Heart left ventricle (tissue), 16 donors: ENCODE results near the gene ATP6V0E2. TPM values are rescaled to one million over a fixed set of nuclear protein-coding genes. Genes with fewer than 3 reads are reported as not detected.

ENCODE experiments used
- ATAC-seq, 4 donors: fragments of 200-7000 bp; cut with Tn5 transposase; one replicate each; pipeline ENCODE4 v1.9.1; 2020 to 2022; ENCODE audit warnings: moderate library complexity in 4 of 4, mild to moderate bottlenecking in 3 of 4, moderate number of reproducible peaks in 1 of 4
- DNase-seq, 5 donors: peaks; one replicate each; pipeline ENCODE4 v3.0.0-alpha.2; 2020
- H3K27ac ChIP-seq, 12 donors: fragments of 200-600 bp; sonication (generic) in 4 of 12; one replicate each; pipeline versions ENCODE4 v1.5.0 to v1.8.0; 2016 to 2022; ENCODE audit warnings: mild to moderate bottlenecking in 2 of 12
- H3K27me3 ChIP-seq, 9 donors: fragments of 200-600 bp; sonication (generic) in 2 of 9; one replicate each; pipeline versions ENCODE4 v1.5.1 to v1.8.0; 2016 to 2022; ENCODE audit warnings: mild to moderate bottlenecking in 3 of 9
- H3K36me3 ChIP-seq, 9 donors: fragments of 200-600 bp; sonication (generic) in 2 of 9; one replicate each; pipeline versions ENCODE4 v1.5.0 to v1.8.0; 2018 to 2022; ENCODE audit warnings: mild to moderate bottlenecking in 2 of 9
- H3K4me1 ChIP-seq, 12 donors: fragments of 200-600 bp; sonication (generic) in 4 of 12; one replicate each; pipeline versions ENCODE4 v1.5.0 to v1.8.0; 2016 to 2022; ENCODE audit warnings: mild to moderate bottlenecking in 3 of 12
- H3K4me3 ChIP-seq, 12 donors: fragments of 200-600 bp; sonication (generic) in 4 of 12; one replicate each; pipeline versions ENCODE4 v1.5.0 to v1.8.0; 2017 to 2022; ENCODE audit warnings: mild to moderate bottlenecking in 9 of 12, moderate library complexity in 4 of 12
- H3K9me3 ChIP-seq, 12 donors: fragments of 200-600 bp; sonication (generic) in 4 of 12; one replicate each; pipeline versions ENCODE4 v1.5.0 to v1.8.0; 2016 to 2022; ENCODE audit warnings: mild to moderate bottlenecking in 1 of 12
- POLR2A ChIP-seq, 2 donors: fragments of 450-650 bp; IDR thresholded peaks; one replicate each; pipeline ENCODE4 v1.6.1; 2017; ENCODE audit warnings: antibody characterized with exemption in 2 of 2, mild to moderate bottlenecking in 2 of 2, moderate library complexity in 2 of 2
- WGBS, 4 donors: extraction: QIAGEN DNeasy Blood & Tissue Kit in 2 of 4; methylation state at CpG; one replicate each; pipeline versions ENCODE4 v1.1.5 to v1.1.7; 2013 to 2018; 5-methylcytosine and 5-hydroxymethylcytosine counted together
- intact Hi-C, 10 donors: fragments of 100-400 bp; cut with DNase I; formaldehyde crosslinking; loops; one replicate each; pipeline versions ENCODE4 v1.11.1 to v1.14.2; 2022
- polyA plus RNA-seq, 2 donors: library from polyadenylated mRNA; stranded (reverse); fragments of 200-250 nt; gene quantifications; one replicate each; pipeline ENCODE4 v1.2.3, GENCODE V29; 2013
- total RNA-seq, 9 donors: library from RNA; depleted of rRNA in 2 of 9; stranded (reverse); fragments of >200 nt in 2 of 9; fragmentation: NEBNext Ultra II Directional in 3 of 9; extraction: Animal tissue kit (Norgen Biotek cat#: 25700) in 3 of 9; gene quantifications; one replicate each; pipeline versions ENCODE4 v1.1.0 to v1.2.4, GENCODE V29; 2016 to 2023
- TF ChIP-seq, protein P1 (sequence below), 12 donors: fragments of 200-600 bp; sonication (generic) in 4 of 12; IDR thresholded peaks; one replicate each; pipeline versions ENCODE4 v1.5.0 to v1.8.0; 2018 to 2022; ENCODE audit warnings: antibody characterized with exemption in 12 of 12, mild to moderate bottlenecking in 5 of 12
- donor health status: ischemic (EF 13 %, LVEDD 7.1; RV severe dilation, severe dysfunction).
- donor health status: healthy with polysubstance abuse.
- donor health status: DM: no; HTN: yes; CAD: no.
- donor health status: DM: no; HTN: no; CAD: no.
- donor health status: ischemic (EF 25% LVEDD 6.9; RV normal size, moderate dysfunction).
- donor health status: ischemic (EF 25% LVEDD 5.7; RV mildly dilated, moderate dysfunction).
- donor health status: healthy.
- donor health status: DM: yes; HTN: yes; CAD: no.
- donor health status: ischemic (EF 35%, LVEDD 5.7; RV mildly dilated, moderate dysfunction).
- donor health status: nonischemic (EF 11% LVEDD 7.7; RV severe dilation, severe dysfunction).
- donor health status: DM: yes; HTN: yes; CAD: no.
- donor health status: PGD.
- donor health status: ischemic (EF 29% LVEDD 5.4; RV normal size, mild dysfunction).
- donor health status: nonischemic (EF 23%, LVEDD 6.1; RV moderate dilation, normal function).

ATP6V0E2 gene
- total and polyA plus RNA-seq, 11 donors, result 39.0 to 137 (median 92.2) TPM

DNA sequence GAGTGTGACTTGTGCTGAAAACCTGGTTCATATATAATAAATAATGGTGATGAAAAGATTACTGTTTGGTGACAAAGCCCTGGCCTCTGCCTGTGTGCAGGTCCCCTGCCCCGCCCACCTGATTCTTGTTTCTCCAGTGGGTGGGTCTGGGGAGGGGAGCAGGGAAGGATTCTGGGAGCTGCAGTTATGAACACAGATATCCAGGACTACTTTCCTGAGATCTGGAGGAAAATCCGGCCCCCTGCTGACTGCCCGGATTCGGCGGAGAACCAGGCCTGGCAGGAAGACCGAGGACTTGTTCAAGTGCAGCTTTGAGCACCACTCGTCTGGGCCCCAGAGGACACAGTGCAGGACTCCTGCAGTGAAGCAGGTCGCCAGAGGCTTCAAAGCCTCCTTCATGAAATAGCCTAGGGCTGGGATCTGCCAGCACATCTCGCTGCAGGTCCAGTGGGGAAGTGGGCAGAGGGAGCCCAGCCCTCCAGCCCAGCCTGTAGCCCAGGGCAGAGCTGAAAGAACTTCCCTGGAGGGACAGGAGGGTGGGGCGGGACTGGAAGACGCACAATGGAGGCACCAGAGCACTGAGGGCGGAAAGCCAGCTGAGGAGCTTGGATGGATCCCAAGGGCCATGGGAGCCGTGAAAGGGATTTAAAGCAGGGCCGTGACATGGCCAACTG lies 7.0 kb downstream of the ATP6V0E2 start:
- ATAC-seq, result peak in 3 of 4 donors; percentile 7 to 43 (median 13)
- H3K4me3 ChIP-seq, result no peak overlapping the region
- no peaks in the 10 kb centered on the region for H3K9me3 ChIP-seq
- peak overlapping the region in 7 of 12 donors; percentile 16 to 55 (median 42) for H3K27ac ChIP-seq
- peak in 4 of 5 donors; percentile 45 to 82 (median 75) for DNase-seq
- TF ChIP-seq, protein P1, sequence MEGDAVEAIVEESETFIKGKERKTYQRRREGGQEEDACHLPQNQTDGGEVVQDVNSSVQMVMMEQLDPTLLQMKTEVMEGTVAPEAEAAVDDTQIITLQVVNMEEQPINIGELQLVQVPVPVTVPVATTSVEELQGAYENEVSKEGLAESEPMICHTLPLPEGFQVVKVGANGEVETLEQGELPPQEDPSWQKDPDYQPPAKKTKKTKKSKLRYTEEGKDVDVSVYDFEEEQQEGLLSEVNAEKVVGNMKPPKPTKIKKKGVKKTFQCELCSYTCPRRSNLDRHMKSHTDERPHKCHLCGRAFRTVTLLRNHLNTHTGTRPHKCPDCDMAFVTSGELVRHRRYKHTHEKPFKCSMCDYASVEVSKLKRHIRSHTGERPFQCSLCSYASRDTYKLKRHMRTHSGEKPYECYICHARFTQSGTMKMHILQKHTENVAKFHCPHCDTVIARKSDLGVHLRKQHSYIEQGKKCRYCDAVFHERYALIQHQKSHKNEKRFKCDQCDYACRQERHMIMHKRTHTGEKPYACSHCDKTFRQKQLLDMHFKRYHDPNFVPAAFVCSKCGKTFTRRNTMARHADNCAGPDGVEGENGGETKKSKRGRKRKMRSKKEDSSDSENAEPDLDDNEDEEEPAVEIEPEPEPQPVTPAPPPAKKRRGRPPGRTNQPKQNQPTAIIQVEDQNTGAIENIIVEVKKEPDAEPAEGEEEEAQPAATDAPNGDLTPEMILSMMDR (IDR thresholded peaks at IDR 0.05), result no peak
- TF ChIP-seq POLR2A (IDR thresholded peaks at IDR 0.05), result no peak
- H3K27me3 ChIP-seq, result no peaks in the 10 kb centered on the region
- intact Hi-C loops, result loop anchor here in 5 of 10 donors (5.0 to 10.0 kb wide), 3 partner anchors 164 to 394 kb away; no protein-coding TSS in a partner anchor
- 37 to 69% (median 55%) methylated on average over 12 to 14 of the region's 14 CpGs for WGBS, 4 donors
- H3K4me1 ChIP-seq, result peaks cover 0 to 50% (median 25%) of the 10 kb centered on the region in 12 donors
- H3K36me3 ChIP-seq, result peaks cover 0 to 16% (median 3%) of the 10 kb centered on the region in 9 donors

DNA sequence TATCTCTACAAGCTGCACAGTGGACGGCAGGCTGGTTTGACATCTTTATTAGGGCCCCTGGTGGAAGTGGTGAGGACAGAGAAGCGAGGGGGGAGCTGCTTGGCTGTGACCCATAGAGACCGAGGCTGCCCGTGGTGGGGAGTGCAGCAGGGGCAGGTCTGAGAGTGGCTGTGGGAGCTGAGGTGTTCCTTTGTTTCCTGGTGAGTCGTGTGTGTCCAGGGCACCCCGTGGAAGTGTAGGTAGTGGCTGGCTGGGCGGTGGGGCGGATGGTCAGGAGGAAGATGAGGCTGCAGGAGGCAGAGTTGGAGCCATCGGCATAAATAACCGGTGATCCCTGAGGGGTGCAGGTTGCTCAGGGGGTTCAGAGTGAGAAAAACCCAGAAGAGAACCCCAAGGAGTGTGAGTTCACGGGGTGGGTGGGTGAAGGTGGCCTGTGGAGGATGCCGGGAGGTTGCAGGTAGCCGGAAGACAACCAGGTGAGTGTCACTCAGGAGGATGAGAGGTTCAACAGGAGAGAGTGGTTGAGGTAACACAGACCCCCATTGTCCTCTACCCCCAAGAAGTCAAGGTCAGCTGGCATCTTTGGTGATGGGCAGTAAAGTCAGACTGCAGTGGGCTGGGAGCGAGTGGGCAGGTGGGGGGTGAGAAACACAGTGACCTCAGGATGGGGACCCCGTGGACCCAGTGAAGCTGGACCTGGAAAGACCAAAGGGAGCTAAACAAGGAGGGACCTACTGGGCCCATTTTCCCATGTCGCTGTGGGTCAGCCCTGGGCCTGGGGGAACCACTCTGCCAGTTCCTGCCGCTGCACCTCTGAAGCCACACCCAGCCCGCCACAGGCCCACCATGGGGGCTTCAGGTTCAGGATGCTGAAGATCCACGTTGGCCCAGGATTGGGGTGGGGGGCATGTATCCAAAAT lies 7.8 kb downstream of the ATP6V0E2 start:
- DNase-seq (no peak), ATAC-seq (peak in 1 of 4 donors; percentile 8)
- intact Hi-C loops, result loop anchor here in 5 of 10 donors (2.0 to 10.0 kb wide), 4 partner anchors 163 to 393 kb away; no protein-coding TSS in a partner anchor
- H3K4me1 ChIP-seq, result peaks cover 0 to 51% (median 25%) of the 10 kb centered on the region in 12 donors
- no peaks in the 10 kb centered on the region for H3K9me3 ChIP-seq
- no peaks in the 10 kb centered on the region for H3K27me3 ChIP-seq
- peak overlapping the region in 6 of 12 donors; percentile 16 to 55 (median 44) for H3K27ac ChIP-seq
- TF ChIP-seq, protein P1 (IDR thresholded peaks at IDR 0.05), result no peak
- TF ChIP-seq POLR2A (IDR thresholded peaks at IDR 0.05), result no peak
- peaks cover 0 to 12% (median under 1%) of the 10 kb centered on the region in 9 donors for H3K36me3 ChIP-seq
- WGBS, 4 donors, result 69 to 81% (median 76%) methylated on average over 19 of the region's 19 CpGs
- no peak overlapping the region for H3K4me3 ChIP-seq

DNA sequence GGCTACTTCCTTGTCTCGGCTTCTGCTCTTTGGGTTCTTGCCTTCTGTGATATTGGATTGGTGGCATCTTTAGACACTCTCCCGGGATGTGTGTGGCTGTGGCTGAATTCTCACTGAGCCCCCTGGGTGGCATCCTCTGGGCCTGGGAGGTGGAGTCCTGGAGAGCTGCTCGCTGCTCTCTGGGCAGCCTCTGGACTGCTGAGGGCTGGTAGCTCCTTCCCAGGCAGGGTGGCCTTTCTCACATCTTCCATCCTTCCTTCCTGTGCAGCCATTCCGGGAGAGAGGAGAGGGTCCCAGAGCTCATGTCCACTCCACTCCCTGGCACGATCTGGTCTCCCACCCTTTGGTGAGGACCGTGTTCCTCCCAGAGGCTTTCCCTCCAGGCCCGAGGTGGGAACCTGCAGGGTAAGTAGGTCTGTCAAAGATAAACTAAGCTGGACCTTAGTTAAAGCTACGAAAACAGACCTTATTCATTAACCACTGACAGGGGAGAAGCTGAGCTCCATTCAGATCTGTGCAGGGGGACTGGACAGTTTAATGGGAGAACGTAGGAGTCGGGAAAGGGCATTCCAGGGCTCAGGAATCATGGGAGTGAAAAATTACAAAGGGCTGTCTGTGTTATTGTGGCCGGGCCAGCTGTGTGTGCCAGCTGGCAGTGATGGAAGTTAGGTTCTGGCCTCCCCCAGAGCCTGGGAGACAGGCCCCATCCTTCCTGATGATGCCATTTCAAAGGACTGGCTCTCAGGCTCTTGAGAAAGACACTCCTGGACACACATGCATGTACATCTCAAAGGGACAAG lies 8.7 kb downstream of the ATP6V0E2 start:
- intact Hi-C loops, result loop anchor here in 5 of 10 donors (2.0 to 10.0 kb wide), 4 partner anchors 162 to 392 kb away; no protein-coding TSS in a partner anchor

More for the DNA sequence above, 8.7 kb downstream of the ATP6V0E2 start:
- WGBS, 4 donors, result 57 to 81% (median 75%) methylated on average over 11 of the region's 11 CpGs
- Histone ChIP-seq H3K36me3 (peaks cover 0 to 9% (median 0%) of the 10 kb centered on the region in 9 donors), H3K4me1 (peaks cover 0 to 51% (median 25%) of the 10 kb centered on the region in 12 donors), H3K9me3 (no peaks in the 10 kb centered on the region), H3K4me3 (no peak overlapping the region), H3K27me3 (no peaks in the 10 kb centered on the region), H3K27ac (peak overlapping the region in 5 of 12 donors; percentile 4 to 49 (median 36))
- DNase-seq (peak in 2 of 5 donors; percentile 17 to 21), ATAC-seq (peak in 1 of 4 donors; percentile 47)
- TF ChIP-seq, protein P1 (IDR thresholded peaks at IDR 0.05), result no peak
- TF ChIP-seq POLR2A (IDR thresholded peaks at IDR 0.05), result no peak
